GM18498 (cell line): Measurements from ENCODE around the gene TACSTD2.
"Not testable (repeated sequence)": the region's sequence is repeated elsewhere in the genome, so short reads cannot be mapped to it uniquely, and the experiment has no call there.

ENCODE experiments used
- ATAC-seq: cut with Tn5 transposase; IDR thresholded peaks from one replicate; pipeline ENCODE4 v1.9.1; 2021; ENCODE audit warnings: mild to moderate bottlenecking, moderate library complexity; ENCODE audit not compliant: unreplicated experiment

The TACSTD2 gene

GRCh38 chr1:58588396-58588795 lies 11.3 kb upstream of the TACSTD2 start:
- ATAC-seq = no peak

DNA sequence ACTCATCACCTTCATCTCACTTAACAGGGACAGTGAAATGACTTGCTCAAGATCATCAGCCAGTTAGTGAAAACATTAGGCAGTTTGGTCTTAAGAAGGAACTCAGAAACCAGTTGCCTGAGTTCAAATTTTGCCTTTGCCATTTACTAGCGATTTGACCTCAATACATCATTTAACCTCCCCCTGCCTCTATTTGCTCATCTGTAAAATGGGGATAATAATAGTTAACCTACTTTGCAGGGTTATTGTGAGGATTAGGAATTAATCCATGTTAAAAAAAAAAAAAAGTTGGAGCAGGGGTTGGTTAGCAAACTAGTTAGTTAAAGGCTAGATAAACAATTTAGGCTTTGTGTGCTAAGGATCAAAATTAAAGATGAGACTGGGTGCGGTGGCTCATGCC lies 10.6 kb upstream of the TACSTD2 start:
- ATAC-seq = no peak

- ATAC-seq = no peak
Measured at GRCh38 chr1:58586271-58586670, 9.2 kb upstream of the TACSTD2 start.

GRCh38 chr1:58585581-58586151 lies 8.6 kb upstream of the TACSTD2 start:
- ATAC-seq = no peak

DNA sequence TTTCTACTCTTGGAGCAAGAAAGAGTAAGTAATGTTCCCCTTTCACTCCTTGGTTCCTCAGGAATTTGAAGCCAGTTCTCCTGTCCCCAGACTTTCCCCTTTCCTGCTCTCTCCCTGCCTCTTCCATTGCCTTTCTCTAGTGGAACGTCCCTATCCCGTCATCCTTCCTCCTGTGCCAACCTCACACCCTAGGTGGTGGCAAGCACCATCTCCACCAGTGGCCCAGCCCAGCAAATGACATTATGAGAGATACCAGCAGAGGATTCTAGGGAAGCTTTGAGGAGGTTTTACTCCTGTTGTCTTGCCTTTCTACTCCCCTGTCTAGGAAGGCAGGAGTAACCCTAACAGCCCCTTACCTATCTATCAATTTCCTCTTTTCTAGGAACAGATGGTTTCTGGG lies 8.1 kb upstream of the TACSTD2 start:
- ATAC-seq = no peak

GRCh38 chr1:58584082-58584895 lies 7.2 kb upstream of the TACSTD2 start:
- ATAC-seq = peak; percentile 81

DNA sequence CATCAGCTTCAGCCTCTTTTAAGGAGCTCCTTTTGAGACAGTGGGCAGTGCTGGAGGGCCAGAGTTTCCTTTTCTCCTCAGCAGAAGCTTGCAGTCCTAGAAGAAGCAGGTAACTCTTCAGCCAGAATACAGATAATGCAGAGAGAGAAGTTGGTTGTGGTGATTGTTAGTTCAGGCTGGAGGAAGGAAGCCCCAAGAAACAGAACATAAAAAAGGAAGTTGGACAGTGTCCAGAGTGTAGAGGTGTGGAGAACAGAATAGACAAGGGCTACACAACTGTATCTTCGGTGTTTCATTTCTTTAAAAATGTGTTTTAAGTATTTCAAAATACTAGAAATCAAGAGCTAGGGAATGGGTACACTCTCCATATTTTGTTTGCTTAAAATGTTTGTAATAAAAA lies 6.4 kb upstream of the TACSTD2 start:
- ATAC-seq = no peak

GRCh38 chr1:58582143-58582542 lies 5.1 kb upstream of the TACSTD2 start:
- not testable (repeated sequence) for ATAC-seq

GRCh38 chr1:58581641-58582040 lies 4.6 kb upstream of the TACSTD2 start:
- no peak for ATAC-seq

- ATAC-seq = no peak
Measured at GRCh38 chr1:58580186-58580585, 3.1 kb upstream of the TACSTD2 start.

DNA sequence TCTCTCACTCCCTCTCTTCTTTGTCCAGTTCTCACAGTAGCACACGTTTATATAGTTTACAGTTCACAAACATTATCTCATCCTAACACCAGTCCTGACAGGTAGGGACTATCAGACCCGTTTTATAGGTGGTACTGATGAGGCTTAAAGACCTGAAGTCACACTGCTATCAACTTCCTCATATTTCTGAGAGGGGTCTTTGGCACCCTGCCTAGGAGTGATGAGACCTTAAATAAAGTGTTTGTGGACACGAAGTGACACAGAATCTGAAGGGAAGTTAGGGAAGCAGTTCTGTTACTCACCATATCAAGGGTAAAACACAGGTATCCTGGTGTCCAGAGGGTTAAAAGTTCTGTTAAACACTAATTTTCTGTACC lies 590 bp upstream of the TACSTD2 start:
- no peak for ATAC-seq

DNA sequence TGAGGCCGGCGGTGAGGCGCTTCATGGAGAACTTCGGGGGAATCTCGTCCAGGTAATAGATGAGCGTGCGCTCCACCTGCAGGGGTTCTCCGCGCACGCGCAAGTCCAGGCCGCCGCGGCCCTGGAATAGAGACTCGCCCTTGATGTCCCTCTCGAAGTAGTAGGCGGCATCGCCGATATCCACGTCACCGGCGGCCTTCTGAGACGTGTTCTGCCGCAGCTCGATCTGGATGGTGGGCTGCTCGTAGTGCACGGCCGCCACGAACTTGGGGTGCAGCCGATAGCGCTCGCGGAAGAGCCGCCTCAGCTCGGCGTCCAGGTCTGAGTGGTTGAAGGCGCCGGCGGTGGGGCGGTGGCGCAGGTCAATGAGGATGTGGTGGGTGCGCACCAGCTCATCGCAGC lies 726 bp downstream of the TACSTD2 start:
- no peak for ATAC-seq

GRCh38 chr1:58575551-58576324 lies 1.3 kb downstream of the TACSTD2 start:
- no peak for ATAC-seq

DNA sequence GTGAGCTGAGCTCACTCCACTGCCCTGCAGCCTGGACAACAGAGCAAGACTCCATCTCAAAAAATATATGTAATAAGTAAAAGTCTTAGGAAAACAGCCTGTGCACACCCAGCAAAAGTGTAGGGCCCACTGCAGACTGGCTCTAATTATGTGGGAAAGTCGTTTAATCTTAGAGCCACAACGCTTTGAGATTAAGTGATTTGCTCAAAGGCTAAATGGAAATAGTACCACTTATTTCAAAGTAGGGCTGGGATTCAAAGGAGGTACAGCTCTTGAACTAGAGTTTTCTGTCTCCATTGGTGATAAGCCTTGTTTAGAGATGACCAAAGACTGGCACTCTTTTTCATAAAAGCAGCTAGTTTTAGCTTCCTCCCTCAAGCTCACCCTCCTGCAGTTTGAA lies 2.2 kb downstream of the TACSTD2 start:
- no peak for ATAC-seq

- peak; percentile 95 for ATAC-seq
Measured at GRCh38 chr1:58573705-58574591, 3.1 kb downstream of the TACSTD2 start.

GRCh38 chr1:58573138-58573537 lies 3.9 kb downstream of the TACSTD2 start:
- no peak for ATAC-seq

- no peak for ATAC-seq
Measured at GRCh38 chr1:58572690-58573089, 4.4 kb downstream of the TACSTD2 start.

DNA sequence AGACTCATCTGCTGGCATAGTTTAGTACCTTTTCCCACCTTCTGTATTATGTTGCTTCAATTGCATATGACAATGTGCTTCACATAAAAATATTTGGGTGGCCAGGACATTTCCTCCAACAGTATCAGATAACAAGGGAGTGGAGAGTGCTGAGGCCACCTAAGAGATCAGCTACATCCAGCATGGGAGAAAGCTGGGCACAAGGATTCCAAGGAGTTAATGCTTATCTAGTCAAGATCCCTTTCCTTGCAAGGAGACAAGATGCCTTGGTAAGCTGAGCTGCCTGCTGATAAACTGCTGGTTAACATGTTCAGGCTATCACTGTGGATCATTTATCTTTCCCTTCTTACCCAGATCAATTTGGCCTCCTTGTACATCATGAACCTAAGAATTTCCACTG lies 5.4 kb downstream of the TACSTD2 start:
- ATAC-seq = no peak

DNA sequence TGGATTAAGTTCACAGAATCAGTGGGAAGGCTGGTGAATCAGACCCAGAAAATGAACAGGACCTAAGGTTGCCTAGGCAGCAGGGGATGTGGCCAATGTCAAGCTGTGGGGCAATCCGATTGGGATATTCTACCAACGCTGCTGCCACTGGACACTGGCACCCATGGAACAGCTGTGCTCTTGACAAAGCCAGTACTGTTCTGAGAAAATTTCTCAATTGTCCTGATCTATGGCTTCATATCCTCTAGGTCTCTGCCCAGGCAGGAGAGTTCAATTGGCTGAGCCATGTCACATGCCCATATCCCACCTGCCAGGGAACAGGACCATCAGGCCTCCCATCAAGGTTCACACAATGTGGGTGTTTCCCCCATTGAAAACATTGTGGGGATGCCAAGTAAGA lies 6.2 kb downstream of the TACSTD2 start:
- no peak for ATAC-seq

GRCh38 chr1:58570094-58570493 lies 7.0 kb downstream of the TACSTD2 start:
- no peak for ATAC-seq

DNA sequence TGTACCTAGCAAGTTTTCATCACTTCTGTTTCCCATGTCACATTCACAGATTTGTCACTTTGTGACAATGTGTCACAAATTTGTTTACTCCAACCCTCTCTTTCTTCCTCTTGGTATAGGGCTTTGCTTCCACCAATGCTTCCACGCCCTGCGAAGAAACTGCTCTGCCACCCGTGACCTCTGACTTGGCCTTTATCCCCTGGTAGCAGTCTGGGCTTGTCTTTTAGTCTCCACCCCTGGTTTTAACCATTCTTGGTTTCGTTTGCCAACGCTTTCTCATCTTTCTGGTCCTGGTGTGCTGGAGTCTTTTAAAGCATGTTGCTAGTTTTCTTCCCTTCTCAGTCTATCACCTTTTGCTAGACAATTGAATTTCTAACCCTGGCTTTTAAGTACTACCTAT lies 8.1 kb downstream of the TACSTD2 start:
- no peak for ATAC-seq
